CD14-positive monocyte (primary cell): ENCODE data around the gene TBXAS1. TPM values are rescaled to one million over a fixed set of nuclear protein-coding genes. Genes with fewer than 3 reads are reported as not detected.
A peak's percentile ranks its signal among the peaks of the same experiment; 100 is the strongest.

ENCODE experiments used
- DNase-seq, 3 donors: peaks; one replicate each; pipeline ENCODE4 v3.0.0-alpha.2; 2011 to 2022
- H2AFZ ChIP-seq: 2 replicates; pipeline ENCODE4 v1.6.0; 2012; ENCODE audit warnings: mild to moderate bottlenecking, low read depth, low read length, inconsistent platforms; ENCODE audit not compliant: insufficient read depth, poor library complexity, severe bottlenecking
- H3K27ac ChIP-seq, 2 donors: 1 replicate in 1 of 2; 2 replicates in 1 of 2; pipeline ENCODE4 v1.5.1; 2012 to 2013; ENCODE audit warnings: low read length in 2 of 2, control low read depth in 1 of 2, inconsistent platforms in 1 of 2, low read depth in 1 of 2, mild to moderate bottlenecking in 1 of 2
- H3K27me3 ChIP-seq, 2 donors: one replicate each; pipeline versions ENCODE4 v1.6.0 to v1.6.1; 2011 to 2013; ENCODE audit warnings: low read length in 2 of 2; ENCODE audit not compliant: control insufficient read depth in 2 of 2, insufficient read depth in 2 of 2
- H3K36me3 ChIP-seq, 2 donors: replicated peaks in 1 of 2; 1 replicate in 1 of 2; 2 replicates in 1 of 2; pipeline versions ENCODE4 v1.5.1 to v1.6.1; 2012 to 2013; ENCODE audit warnings: low read length in 2 of 2, control low read depth in 1 of 2, inconsistent platforms in 1 of 2, mild to moderate bottlenecking in 1 of 2; ENCODE audit not compliant: insufficient read depth in 2 of 2, control insufficient read depth in 1 of 2
- H3K4me1 ChIP-seq, 2 donors: 1 replicate in 1 of 2; 2 replicates in 1 of 2; pipeline versions ENCODE4 v1.5.1 to v1.6.1; 2012 to 2013; ENCODE audit warnings: low read length in 2 of 2, control low read depth in 1 of 2, inconsistent platforms in 1 of 2, mild to moderate bottlenecking in 1 of 2, moderate library complexity in 1 of 2; ENCODE audit not compliant: insufficient read depth in 2 of 2, control insufficient read depth in 1 of 2
- H3K4me2 ChIP-seq: replicated peaks from 2 replicates; pipeline ENCODE3; 2012; ENCODE audit warnings: low read length, moderate library complexity, mild to moderate bottlenecking; ENCODE audit not compliant: poor library complexity, severe bottlenecking; ENCODE audit errors: extremely low read depth
- H3K4me3 ChIP-seq, 3 experiments: fragments of 200-600 bp in 1 of 3; sonication (generic) in 1 of 3; replicated peaks in 1 of 3; 1 replicate in 2 of 3; 2 replicates in 1 of 3; pipeline ENCODE4 v1.5.1; 2011 to 2013; ENCODE audit warnings: low read length in 3 of 3, mild to moderate bottlenecking in 3 of 3, control low read depth in 2 of 3, low read depth in 2 of 3, inconsistent platforms in 1 of 3, moderate library complexity in 1 of 3
- H3K79me2 ChIP-seq: 2 replicates; pipeline ENCODE4 v1.6.0; 2012; ENCODE audit warnings: mild to moderate bottlenecking, control low read depth, inconsistent platforms, low read length, moderate library complexity; ENCODE audit not compliant: insufficient read depth
- H3K9ac ChIP-seq: 2 replicates; pipeline ENCODE4 v1.6.0; 2017; ENCODE audit warnings: low read length, mild to moderate bottlenecking; ENCODE audit not compliant: insufficient read depth, poor library complexity, severe bottlenecking
- H3K9me3 ChIP-seq, 2 donors: replicated peaks in 1 of 2; 1 replicate in 1 of 2; 2 replicates in 1 of 2; pipeline versions ENCODE4 v1.5.1 to v1.6.1; 2012 to 2013; ENCODE audit warnings: low read length in 2 of 2, control low read depth in 1 of 2; ENCODE audit not compliant: control insufficient read depth in 1 of 2, insufficient read depth in 1 of 2
- H4K20me1 ChIP-seq: 2 replicates; pipeline ENCODE4 v1.6.0; 2012; ENCODE audit warnings: mild to moderate bottlenecking, low read length, control low read depth, moderate library complexity; ENCODE audit not compliant: insufficient read depth
- H3K27ac Mint-ChIP-seq, 7 donors: one replicate each; pipeline ENCODE4 v1.8.0; 2020; ENCODE audit warnings: mild to moderate bottlenecking in 7 of 7, mixed read lengths in 7 of 7, moderate library complexity in 6 of 7, inconsistent platforms in 2 of 7
- H3K27me3 Mint-ChIP-seq, 3 donors: one replicate each; pipeline ENCODE4 v1.8.0; 2021 to 2022; ENCODE audit warnings: low read depth in 3 of 3, mild to moderate bottlenecking in 3 of 3, mixed read lengths in 3 of 3, moderate library complexity in 3 of 3, inconsistent platforms in 1 of 3
- H3K36me3 Mint-ChIP-seq, 2 donors: one replicate each; pipeline ENCODE4 v1.8.0; 2020; ENCODE audit warnings: mixed read lengths in 2 of 2, inconsistent platforms in 1 of 2, mild to moderate bottlenecking in 1 of 2
- H3K4me1 Mint-ChIP-seq: one replicate; pipeline ENCODE4 v1.8.0; 2020; ENCODE audit warnings: mild to moderate bottlenecking, mixed read lengths
- H3K4me3 Mint-ChIP-seq, 2 donors: one replicate each; pipeline ENCODE4 v1.8.0; 2020; ENCODE audit warnings: mild to moderate bottlenecking in 2 of 2, mixed read lengths in 2 of 2, moderate library complexity in 1 of 2
- H3K9me3 Mint-ChIP-seq, 7 donors: one replicate each; pipeline ENCODE4 v1.8.0; 2020 to 2022; ENCODE audit warnings: mixed read lengths in 7 of 7, mild to moderate bottlenecking in 6 of 7, moderate library complexity in 6 of 7, inconsistent platforms in 2 of 7
- CTCF ChIP-seq: fragments of 200-600 bp; IDR thresholded peaks from one replicate; pipeline ENCODE4 v1.8.0; 2022; ENCODE audit warnings: antibody characterized with exemption, mild to moderate bottlenecking
- WGBS: methylation state at CpG from one replicate; pipeline ENCODE4 v1.1.5; 2013; ENCODE audit warnings: missing lambda C conversion rate; ENCODE audit not compliant: insufficient coverage; 5-methylcytosine and 5-hydroxymethylcytosine counted together
- intact Hi-C, 2 donors: fragments of 100-400 bp; cut with micrococcal nuclease; formaldehyde crosslinking; loops; one replicate each; pipeline versions ENCODE4 v1.15.0 to v1.15.1; 2023
- polyA plus RNA-seq, 3 donors: library from polyadenylated mRNA; depleted of rRNA in 1 of 3; unstranded in 2 of 3; stranded (reverse) in 1 of 3; fragments of 300-500 nt in 2 of 3; fragments of >200 nt in 1 of 3; fragmentation: Illumina TruSeq in 2 of 3; gene quantifications; 1 replicate in 2 of 3; 2 replicates in 1 of 3; pipeline ENCODE4 v1.2.3, GENCODE V29; 2012 to 2021

The TBXAS1 gene
- polyA plus RNA-seq, 3 donors: 289 to 335 (median 298) TPM

- H3K79me2 ChIP-seq: peaks cover 71% of the 10 kb centered on the region
- no peak overlapping the region for H3K4me2 ChIP-seq
- H3K27ac ChIP-seq: peak overlapping the region in 1 of 2 donors; percentile 60
- H3K36me3 Mint-ChIP-seq: peaks cover 63 to 75% of the 10 kb centered on the region in 2 donors
- H3K36me3 ChIP-seq: peaks cover 48 to 60% of the 10 kb centered on the region in 2 donors
- H3K4me3 Mint-ChIP-seq: no peak overlapping the region
- no peak overlapping the region for H3K9ac ChIP-seq
- peaks cover 26% of the 10 kb centered on the region for H3K4me1 Mint-ChIP-seq
- TF ChIP-seq CTCF: no peak
- H3K4me1 ChIP-seq: peaks cover 14 to 26% of the 10 kb centered on the region in 2 donors
- no peak for DNase-seq
- peaks cover 0 to 6% (median under 1%) of the 10 kb centered on the region in 7 donors for H3K9me3 Mint-ChIP-seq
- peaks cover 0 to 2% of the 10 kb centered on the region in 2 donors for H3K9me3 ChIP-seq
- no peak overlapping the region for H3K4me3 ChIP-seq
- no peaks in the 10 kb centered on the region for H3K27me3 ChIP-seq
- peaks cover 99% of the 10 kb centered on the region for H4K20me1 ChIP-seq
- intact Hi-C loops: no loop called here
- 100% methylated on average over 5 of the region's 7 CpGs for WGBS
- no peak overlapping the region for H2AFZ ChIP-seq
- peak overlapping the region in 3 of 7 donors; percentile 25 to 46 (median 41) for H3K27ac Mint-ChIP-seq
- peaks cover 0 to 2% (median 0%) of the 10 kb centered on the region in 3 donors for H3K27me3 Mint-ChIP-seq
These were observed 41.3 kb downstream of the TBXAS1 start for GRCh38 chr7:139870380-139870779.

- no peak for DNase-seq
- Histone ChIP-seq H3K36me3 (peaks cover 58 to 69% of the 10 kb centered on the region in 2 donors), H3K4me1 (peaks cover 24 to 36% of the 10 kb centered on the region in 2 donors), H3K4me2 (no peak overlapping the region), H3K27me3 (no peaks in the 10 kb centered on the region), H3K27ac (no peak overlapping the region), H4K20me1 (peaks cover 99% of the 10 kb centered on the region), H3K9me3 (no peaks in the 10 kb centered on the region), H2AFZ (no peak overlapping the region), H3K79me2 (peaks cover 65% of the 10 kb centered on the region), H3K4me3 (no peak overlapping the region), H3K9ac (no peak overlapping the region)
- H3K36me3 Mint-ChIP-seq: peaks cover 70 to 81% of the 10 kb centered on the region in 2 donors
- intact Hi-C loops: no loop called here
- H3K4me3 Mint-ChIP-seq: no peak overlapping the region
- peaks cover 0 to 2% (median 0%) of the 10 kb centered on the region in 7 donors for H3K9me3 Mint-ChIP-seq
- TF ChIP-seq CTCF: no peak
- peak overlapping the region in 1 of 7 donors; percentile 37 for H3K27ac Mint-ChIP-seq
- H3K27me3 Mint-ChIP-seq: peaks cover 0 to 2% (median 0%) of the 10 kb centered on the region in 3 donors
- H3K4me1 Mint-ChIP-seq: peaks cover 36% of the 10 kb centered on the region
- 94% methylated on average over 2 of the region's 8 CpGs for WGBS
These were observed 42.3 kb downstream of the TBXAS1 start for GRCh38 chr7:139871331-139871730.
